ENCODE data around the gene PDSS2. TPM values are rescaled to one million over a fixed set of nuclear protein-coding genes. Genes with fewer than 3 reads are reported as not detected.

PDSS2 gene
- total and polyA plus RNA-seq, 2 of the 8 experiments (the other 6 are each of a cell fraction or from before 2014, with no cell fraction given) = 10.7 to 16.1 TPM

DNA sequence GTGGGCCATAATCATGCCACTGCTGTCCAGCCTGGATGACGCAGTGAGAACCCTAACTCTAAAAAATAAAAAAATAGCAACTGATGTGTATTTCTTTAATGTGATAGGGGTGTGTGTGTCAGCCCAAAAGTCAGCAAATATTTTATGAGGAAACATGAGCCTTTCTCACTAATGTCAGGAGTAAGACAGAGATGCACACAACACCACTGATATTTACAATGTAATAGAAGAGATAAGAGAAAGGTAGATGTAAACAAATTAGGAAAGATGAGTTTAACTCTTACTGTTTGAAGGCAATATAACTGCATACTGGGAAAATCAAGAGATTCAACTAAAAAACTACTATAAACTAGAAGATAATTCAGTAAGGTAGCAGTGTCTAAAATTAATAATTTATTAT lies 244.0 kb downstream of the PDSS2 start:
- no peak overlapping the region for H2BK120ac ChIP-seq (replicated peaks; ENCODE audit: low read depth, low read length)
- H3K56ac ChIP-seq (replicated peaks; ENCODE audit: insufficient read length, low read depth, low read length) = no peak overlapping the region
- no peak for FAIRE-seq

More for the DNA sequence above, 244.0 kb downstream of the PDSS2 start:
- H3K4me1 ChIP-seq (replicated peaks in 1 of 4; ENCODE audit: control insufficient read depth in 3 of 4, insufficient read depth in 4 of 4, low read length in 3 of 4) = peaks cover 0 to 3% (median 0%) of the 10 kb centered on the region in 4 experiments; a peak in 3 of 7 replicates
- H3K79me2 ChIP-seq (ENCODE audit: control insufficient read depth in 1 of 2, insufficient read depth in 2 of 2, low read length in 2 of 2) = no peaks in the 10 kb centered on the region
- no peak overlapping the region for H4K8ac ChIP-seq (ENCODE audit: extremely low read depth, insufficient read depth, low read length)
- ChIA-PET POLR2A (ENCODE audit: partially characterized antibody) (no interaction called here), CTCF (ENCODE audit: partially characterized antibody) (interaction anchor here (1.3 kb wide), 1 partner anchor 9 kb away, joined by 3 read pairs; no protein-coding TSS in a partner anchor)
- H3K4me2 ChIP-seq (ENCODE audit: insufficient read depth in 1 of 2, low read depth in 2 of 2, low read length in 2 of 2) = no peak overlapping the region
- DNase-seq (ENCODE audit: low read depth in 1 of 2, low spot score in 2 of 2) = no peak
- no peak overlapping the region for H4K91ac ChIP-seq (replicated peaks; ENCODE audit: insufficient read length, low read length)
- H2AFZ ChIP-seq (ENCODE audit: low read length) = no peak overlapping the region
- no peaks in the 10 kb centered on the region for H3K9me3 ChIP-seq (ENCODE audit: insufficient read depth in 2 of 2, low read depth in 1 of 2, low read length in 1 of 2)
- H3K27me3 ChIP-seq (replicated peaks in 1 of 4; ENCODE audit: control insufficient read depth in 3 of 4, extremely low read depth in 1 of 4, insufficient read depth in 3 of 4, low read length in 3 of 4) = no peaks in the 10 kb centered on the region
- no peaks in the 10 kb centered on the region for H3K79me1 ChIP-seq (ENCODE audit: low read depth, low read length)
- no peaks in the 10 kb centered on the region for H3K23me2 ChIP-seq (ENCODE audit: low read depth, low read length)
- no peak overlapping the region for H3K14ac ChIP-seq (ENCODE audit: insufficient read length)
- H2BK12ac ChIP-seq (ENCODE audit: low read depth, low read length) = no peak overlapping the region
- H2BK20ac ChIP-seq (ENCODE audit: low read length) = no peak overlapping the region
- no peak overlapping the region for H2BK15ac ChIP-seq (ENCODE audit: low read length)
- H3K36me3 ChIP-seq (ENCODE audit: control insufficient read depth in 2 of 4, insufficient read depth in 4 of 4, low read length in 3 of 4) = no peaks in the 10 kb centered on the region
- no peak overlapping the region for H3K23ac ChIP-seq (ENCODE audit: insufficient read length)
- H3K27ac ChIP-seq (ENCODE audit: low read depth, low read length) = no peak overlapping the region
- no peak overlapping the region for H2AK5ac ChIP-seq (ENCODE audit: low read depth, low read length)
- no peak overlapping the region for H3K4me3 ChIP-seq (ENCODE audit: extremely low read depth in 1 of 4, insufficient read depth in 2 of 4, low read depth in 3 of 4, low read length in 4 of 4)
- H4K5ac ChIP-seq (ENCODE audit: insufficient read length, low read depth, low read length) = no peak overlapping the region
- WGBS, 2 experiments (ENCODE audit: extremely low coverage in 1 of 2, insufficient coverage in 1 of 2, insufficient read length in 1 of 2, insufficient replicate concordance in 2 of 2, low coverage in 1 of 2, low lambda C conversion rate in 2 of 2, missing lambda C conversion rate in 1 of 2) = 90% methylated on average over 1 of the region's 1 CpG; no CpG with 5 or more reads in 1 of the 2 experiments
- H3K18ac ChIP-seq (ENCODE audit: extremely low read depth, low read length) = no peak overlapping the region
- no peak overlapping the region for H3K9ac ChIP-seq (replicated peaks in 1 of 4; ENCODE audit: extremely low read depth in 1 of 4, low read depth in 3 of 4, low read length in 3 of 4)
- H3K4ac ChIP-seq (replicated peaks; ENCODE audit: insufficient read length, low read depth, low read length) = no peak overlapping the region
- H4K20me1 ChIP-seq (replicated peaks in 1 of 2; ENCODE audit: control insufficient read depth in 1 of 2, insufficient read depth in 2 of 2, low read length in 2 of 2) = no peaks in the 10 kb centered on the region
- H2BK5ac ChIP-seq (ENCODE audit: low read depth, low read length) = no peak overlapping the region
- TF ChIP-seq GABPA (IDR thresholded peaks at IDR 0.05; ENCODE audit: borderline replicate concordance, insufficient read depth, low read length) = no peak
- no peak for TF ChIP-seq PHF8 (conservative IDR thresholded peaks at IDR 0.05; ENCODE audit: low read depth, low read length)
- no peak for TF ChIP-seq CTBP2 (IDR thresholded peaks at IDR 0.05; ENCODE audit: borderline replicate concordance, insufficient read depth, insufficient read length, low read length)
- TF ChIP-seq GTF2F1 (IDR thresholded peaks at IDR 0.05; ENCODE audit: borderline replicate concordance, low read depth, low read length) = no peak
